ENCODE data around the gene ATP9B. TPM values are rescaled to one million over a fixed set of nuclear protein-coding genes. Genes with fewer than 3 reads are reported as not detected.

The ATP9B gene
- total RNA-seq, 1 donor from 2014 or later: 10.8 TPM

DNA sequence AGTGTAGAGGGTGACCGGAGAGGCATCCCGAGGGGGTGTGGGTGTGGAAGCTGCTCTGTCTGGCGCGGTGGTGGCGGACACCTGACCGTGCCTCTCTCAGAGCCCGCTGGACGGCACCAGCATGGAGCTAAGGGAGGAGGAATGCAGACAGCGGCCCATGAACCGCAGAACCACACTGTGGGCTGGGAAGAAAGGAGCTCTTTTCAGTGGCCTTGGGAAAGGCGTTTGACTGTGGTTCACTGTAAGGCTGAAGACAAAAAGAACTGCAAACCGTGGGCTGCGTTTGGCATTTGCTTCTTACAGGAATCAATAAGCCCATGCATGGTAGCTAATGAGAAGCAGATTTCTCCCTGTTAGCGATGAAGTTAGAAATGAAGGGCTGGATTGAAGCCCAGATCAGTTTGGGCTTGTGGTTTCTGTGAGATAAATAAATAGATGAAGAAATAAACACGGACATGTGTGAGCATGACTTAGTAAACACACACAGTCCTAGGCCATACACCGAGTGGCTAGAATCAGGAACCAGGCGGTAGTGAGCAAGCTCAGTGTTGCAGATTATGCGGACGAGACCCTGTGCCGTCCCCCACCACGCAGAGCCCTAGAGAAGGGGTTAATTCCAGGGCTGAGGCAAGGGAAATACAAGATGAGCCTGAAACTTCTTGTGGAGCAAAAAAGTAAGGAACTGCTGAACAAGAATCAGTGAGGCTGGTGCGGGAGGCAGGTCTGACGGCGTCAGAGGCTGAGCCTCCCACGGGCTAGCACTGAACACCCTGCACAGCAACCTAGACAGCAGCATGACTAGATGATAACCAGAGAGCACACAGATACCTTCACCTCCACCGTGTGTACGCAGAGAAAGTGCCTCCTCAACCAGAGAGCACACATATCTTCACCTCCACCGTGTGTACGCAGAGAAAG, 297.2 kb downstream of the ATP9B start:
- TF ChIP-seq, protein P1, sequence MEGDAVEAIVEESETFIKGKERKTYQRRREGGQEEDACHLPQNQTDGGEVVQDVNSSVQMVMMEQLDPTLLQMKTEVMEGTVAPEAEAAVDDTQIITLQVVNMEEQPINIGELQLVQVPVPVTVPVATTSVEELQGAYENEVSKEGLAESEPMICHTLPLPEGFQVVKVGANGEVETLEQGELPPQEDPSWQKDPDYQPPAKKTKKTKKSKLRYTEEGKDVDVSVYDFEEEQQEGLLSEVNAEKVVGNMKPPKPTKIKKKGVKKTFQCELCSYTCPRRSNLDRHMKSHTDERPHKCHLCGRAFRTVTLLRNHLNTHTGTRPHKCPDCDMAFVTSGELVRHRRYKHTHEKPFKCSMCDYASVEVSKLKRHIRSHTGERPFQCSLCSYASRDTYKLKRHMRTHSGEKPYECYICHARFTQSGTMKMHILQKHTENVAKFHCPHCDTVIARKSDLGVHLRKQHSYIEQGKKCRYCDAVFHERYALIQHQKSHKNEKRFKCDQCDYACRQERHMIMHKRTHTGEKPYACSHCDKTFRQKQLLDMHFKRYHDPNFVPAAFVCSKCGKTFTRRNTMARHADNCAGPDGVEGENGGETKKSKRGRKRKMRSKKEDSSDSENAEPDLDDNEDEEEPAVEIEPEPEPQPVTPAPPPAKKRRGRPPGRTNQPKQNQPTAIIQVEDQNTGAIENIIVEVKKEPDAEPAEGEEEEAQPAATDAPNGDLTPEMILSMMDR (IDR thresholded peaks at IDR 0.05; ENCODE audit: insufficient read depth, low read length, severe bottlenecking): no peak
- H3K4me3 ChIP-seq (ENCODE audit: low read depth, low read length): no peak overlapping the region
- peaks cover 1% of the 10 kb centered on the region for H3K36me3 ChIP-seq (ENCODE audit: control insufficient read depth, insufficient read depth, low read length)
- DNase-seq (ENCODE audit: low read depth): peak; percentile 18
- peak; percentile 52 for FAIRE-seq
- no peaks in the 10 kb centered on the region for H3K27me3 ChIP-seq (ENCODE audit: control insufficient read depth, insufficient read depth, low read length)

DNA sequence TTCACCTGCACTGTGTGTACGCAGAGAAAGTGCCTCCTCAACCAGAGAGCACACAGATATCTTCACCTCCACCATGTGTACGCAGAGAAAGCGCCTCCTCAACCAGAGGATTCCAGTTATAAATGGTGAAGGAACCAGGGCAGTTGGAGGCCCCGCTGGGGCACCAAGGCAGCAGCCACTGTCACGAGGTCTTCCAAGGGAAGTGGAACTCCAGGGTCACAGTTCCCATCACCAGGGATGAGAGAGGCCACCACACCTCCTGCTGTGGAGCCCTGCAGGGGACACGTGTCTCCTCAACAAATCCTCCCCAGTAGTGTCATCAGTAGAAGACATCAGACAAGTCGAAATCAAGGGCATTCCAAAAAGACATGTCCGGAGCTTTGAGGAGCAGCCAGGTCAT, 298.3 kb downstream of the ATP9B start:
- no peaks in the 10 kb centered on the region for H3K27me3 ChIP-seq (ENCODE audit: control insufficient read depth, insufficient read depth, low read length)
- TF ChIP-seq, protein P1 (IDR thresholded peaks at IDR 0.05; ENCODE audit: insufficient read depth, low read length, severe bottlenecking): no peak
- DNase-seq (ENCODE audit: low read depth) (no peak), FAIRE-seq (no peak)
- H3K4me3 ChIP-seq (ENCODE audit: low read depth, low read length): no peak overlapping the region
- peaks cover 1% of the 10 kb centered on the region for H3K36me3 ChIP-seq (ENCODE audit: control insufficient read depth, insufficient read depth, low read length)

DNA sequence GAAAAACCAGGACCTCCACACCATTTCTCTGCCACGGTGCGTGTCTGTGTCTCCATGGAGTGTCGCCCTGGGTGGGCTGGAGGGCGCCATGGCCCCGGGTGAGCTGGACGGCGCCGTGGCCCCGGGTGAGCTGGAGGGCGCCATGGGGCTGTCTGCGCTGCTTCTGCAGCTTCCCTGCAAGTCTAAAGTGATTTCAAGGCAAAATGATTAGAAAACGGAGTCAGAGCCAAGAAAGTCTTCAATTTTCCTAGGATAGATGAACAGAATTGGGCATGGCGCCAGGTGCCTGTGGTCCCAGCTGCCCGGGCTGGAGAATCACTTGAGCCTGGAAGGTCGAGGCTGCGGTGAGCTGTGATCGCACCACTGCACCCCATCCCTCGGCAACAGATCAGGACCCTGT, 298.8 kb downstream of the ATP9B start:
- Histone ChIP-seq H3K27me3 (ENCODE audit: control insufficient read depth, insufficient read depth, low read length) (no peaks in the 10 kb centered on the region), H3K36me3 (ENCODE audit: control insufficient read depth, insufficient read depth, low read length) (peaks cover 1% of the 10 kb centered on the region), H3K4me3 (ENCODE audit: low read depth, low read length) (no peak overlapping the region)
- TF ChIP-seq, protein P1 (IDR thresholded peaks at IDR 0.05; ENCODE audit: insufficient read depth, low read length, severe bottlenecking): no peak
- DNase-seq (ENCODE audit: low read depth) (no peak), FAIRE-seq (no peak)

DNA sequence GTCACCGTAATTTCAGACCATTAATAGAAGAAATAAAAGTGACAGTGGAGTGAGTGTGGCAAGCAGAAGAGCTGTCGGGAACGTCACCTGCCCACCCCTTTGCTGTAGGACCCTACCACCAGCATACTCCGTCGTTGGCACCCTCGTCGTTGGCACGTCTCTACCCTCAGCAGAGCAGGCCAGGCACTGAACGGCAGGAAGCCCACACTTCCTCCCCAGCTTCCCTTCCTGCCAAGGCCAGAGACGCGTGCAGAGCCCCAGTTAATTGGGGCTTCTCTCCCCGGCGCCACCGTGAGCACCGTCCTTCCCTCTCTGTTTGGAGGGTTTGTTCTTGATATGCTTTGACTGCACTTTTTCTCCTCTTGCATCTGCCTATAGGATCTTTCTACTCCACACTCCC, 299.5 kb downstream of the ATP9B start:
- H3K27me3 ChIP-seq (ENCODE audit: control insufficient read depth, insufficient read depth, low read length): no peaks in the 10 kb centered on the region
- TF ChIP-seq, protein P1 (IDR thresholded peaks at IDR 0.05; ENCODE audit: insufficient read depth, low read length, severe bottlenecking): no peak
- no peak overlapping the region for H3K4me3 ChIP-seq (ENCODE audit: low read depth, low read length)
- H3K36me3 ChIP-seq (ENCODE audit: control insufficient read depth, insufficient read depth, low read length): peaks cover 1% of the 10 kb centered on the region
- FAIRE-seq: no peak
- DNase-seq (ENCODE audit: low read depth): no peak

DNA sequence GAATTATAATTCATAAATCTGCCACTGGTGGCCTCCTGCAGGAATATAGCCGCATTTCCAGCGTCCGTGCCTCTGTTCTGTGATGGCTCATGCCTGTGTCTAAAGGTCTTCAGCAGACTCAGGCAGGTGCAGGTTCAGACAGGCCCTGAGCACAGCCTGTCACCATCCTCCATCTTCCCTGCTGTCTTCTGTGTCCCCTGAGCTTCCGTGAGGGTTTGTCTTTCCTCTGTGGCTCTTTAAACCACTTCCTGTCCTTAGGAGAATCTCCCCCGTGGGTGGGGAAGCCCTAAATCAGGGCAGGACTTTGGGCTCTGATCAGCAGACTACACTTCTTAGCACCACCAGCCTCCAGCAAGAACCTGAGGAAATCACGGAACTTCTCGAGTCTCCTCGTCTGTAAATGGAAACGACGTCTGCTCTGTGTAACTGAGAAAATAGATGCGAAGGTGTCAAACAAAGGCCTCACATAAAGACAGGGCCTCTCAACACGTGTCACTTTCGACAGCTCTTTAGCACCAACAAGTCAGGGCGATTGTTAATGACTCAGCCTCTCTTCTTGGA, 302.4 kb downstream of the ATP9B start:
- H3K27me3 ChIP-seq (ENCODE audit: control insufficient read depth, insufficient read depth, low read length): no peaks in the 10 kb centered on the region
- no peak for FAIRE-seq
- H3K4me3 ChIP-seq (ENCODE audit: low read depth, low read length): no peak overlapping the region
- TF ChIP-seq, protein P1 (IDR thresholded peaks at IDR 0.05; ENCODE audit: insufficient read depth, low read length, severe bottlenecking): no peak
- peak; percentile 18 for DNase-seq (ENCODE audit: low read depth)
- H3K36me3 ChIP-seq (ENCODE audit: control insufficient read depth, insufficient read depth, low read length): peaks cover 3% of the 10 kb centered on the region
